SKM-1 (cell line): ENCODE measurements around the gene CLDND1.
A peak's percentile ranks its signal among the peaks of the same experiment; 100 is the strongest.
"Not testable (repeated sequence)": the region's sequence is repeated elsewhere in the genome, so short reads cannot be mapped to it uniquely, and the experiment has no call there.

Experiments
- DNase-seq: peaks from one replicate; lab custom pipeline; 2025; ENCODE audit not compliant: unreplicated experiment; lab: John Stamatoyannopoulos, UW

CLDND1 gene

GRCh38 chr3:98522544-98523281 is at the start of gene CLDND1:
Gene CLDND1, minus strand, starts transcription at chr3:98522902. Its CDS starts 1,478 bp downstream, at chr3:98521424.
- DNase-seq, result peak; percentile 91

GRCh38 chr3:98568402-98568801 is 45.7 kb upstream of the CLDND1 start:
- DNase-seq, result no peak

GRCh38 chr3:98567666-98568270 is 45.1 kb upstream of the CLDND1 start:
- DNase-seq, result no peak

- no peak for DNase-seq
Measured at GRCh38 chr3:98565843-98566242, 43.1 kb upstream of the CLDND1 start.

- no peak for DNase-seq
Measured at GRCh38 chr3:98565237-98565643, 42.5 kb upstream of the CLDND1 start.

- no peak for DNase-seq
Measured at GRCh38 chr3:98564282-98565005, 41.7 kb upstream of the CLDND1 start.

- no peak for DNase-seq
Measured at GRCh38 chr3:98563661-98564281, 41.1 kb upstream of the CLDND1 start.

GRCh38 chr3:98561727-98562521 is 39.2 kb upstream of the CLDND1 start:
- DNase-seq, result no peak

- DNase-seq, result no peak
Measured at GRCh38 chr3:98560911-98561310, 38.2 kb upstream of the CLDND1 start.

GRCh38 chr3:98559769-98560168 is 37.1 kb upstream of the CLDND1 start:
- DNase-seq, result not testable (repeated sequence)

- DNase-seq, result no peak
Measured at GRCh38 chr3:98558100-98558827, 35.6 kb upstream of the CLDND1 start.

- no peak for DNase-seq
Measured at GRCh38 chr3:98557324-98558010, 34.8 kb upstream of the CLDND1 start.

GRCh38 chr3:98556164-98557130 is 33.7 kb upstream of the CLDND1 start:
- DNase-seq, result no peak

GRCh38 chr3:98555025-98555379 is 32.3 kb upstream of the CLDND1 start:
- DNase-seq, result no peak

- no peak for DNase-seq
Measured at GRCh38 chr3:98554580-98554979, 31.9 kb upstream of the CLDND1 start.

- peak; percentile 70 for DNase-seq
Measured at GRCh38 chr3:98553753-98554152, 31.1 kb upstream of the CLDND1 start.

- no peak for DNase-seq
Measured at GRCh38 chr3:98553021-98553563, 30.4 kb upstream of the CLDND1 start.
